Hepatic stellate cell (primary cell): ENCODE results near the gene MYO5B.

Source experiments
- DNase-seq: peaks from one replicate; pipeline ENCODE4 v3.0.0; 2011; ENCODE audit warnings: low spot score

MYO5B gene

GRCh38 chr18:50011813-50012435 lies 183.0 kb downstream of the MYO5B start:
- DNase-seq = peak; percentile 20

GRCh38 chr18:50009773-50010335 lies 185.1 kb downstream of the MYO5B start:
- DNase-seq = peak; percentile 12

- no peak for DNase-seq
Measured at GRCh38 chr18:50008306-50008705, 186.6 kb downstream of the MYO5B start.

- DNase-seq = no peak
Measured at GRCh38 chr18:50006470-50007046, 188.4 kb downstream of the MYO5B start.

- DNase-seq = no peak
Measured at GRCh38 chr18:50004013-50004412, 190.9 kb downstream of the MYO5B start.

GRCh38 chr18:50002781-50003180 lies 192.2 kb downstream of the MYO5B start:
- no peak for DNase-seq

- no peak for DNase-seq
Measured at GRCh38 chr18:50000227-50000626, 194.7 kb downstream of the MYO5B start.

GRCh38 chr18:49999128-49999527 lies 195.8 kb downstream of the MYO5B start:
- no peak for DNase-seq

GRCh38 chr18:49997558-49997957 lies 197.4 kb downstream of the MYO5B start:
- no peak for DNase-seq

- DNase-seq = no peak
Measured at GRCh38 chr18:49994410-49994809, 200.5 kb downstream of the MYO5B start.

- no peak for DNase-seq
Measured at GRCh38 chr18:49993299-49993698, 201.6 kb downstream of the MYO5B start.

GRCh38 chr18:49988733-49989132 lies 206.2 kb downstream of the MYO5B start:
- no peak for DNase-seq

GRCh38 chr18:49988101-49988500 lies 206.8 kb downstream of the MYO5B start:
- no peak for DNase-seq

GRCh38 chr18:49985236-49985635 lies 209.7 kb downstream of the MYO5B start:
- no peak for DNase-seq

- DNase-seq = no peak
Measured at GRCh38 chr18:49980896-49981295, 214.1 kb downstream of the MYO5B start.

- DNase-seq = no peak
Measured at GRCh38 chr18:49976795-49977560, 218.0 kb downstream of the MYO5B start.

GRCh38 chr18:49976001-49976400 lies 218.9 kb downstream of the MYO5B start:
- DNase-seq = no peak

GRCh38 chr18:49974079-49974478 lies 220.9 kb downstream of the MYO5B start:
- no peak for DNase-seq

GRCh38 chr18:49973592-49973991 lies 221.4 kb downstream of the MYO5B start:
- DNase-seq = no peak

GRCh38 chr18:49972535-49972934 lies 222.4 kb downstream of the MYO5B start:
- no peak for DNase-seq

GRCh38 chr18:49971462-49971861 lies 223.5 kb downstream of the MYO5B start:
- no peak for DNase-seq

- no peak for DNase-seq
Measured at GRCh38 chr18:49970319-49970718, 224.6 kb downstream of the MYO5B start.
